DMS 273 (cell line): ENCODE data around the gene CRBN.

Source experiments
- DNase-seq: peaks from one replicate; lab custom pipeline; 2025; ENCODE audit not compliant: unreplicated experiment; lab: John Stamatoyannopoulos, UW

Gene CRBN

GRCh38 chr3:3172627-3173026 lies 6.9 kb downstream of the CRBN start:
- DNase-seq = no peak

DNA sequence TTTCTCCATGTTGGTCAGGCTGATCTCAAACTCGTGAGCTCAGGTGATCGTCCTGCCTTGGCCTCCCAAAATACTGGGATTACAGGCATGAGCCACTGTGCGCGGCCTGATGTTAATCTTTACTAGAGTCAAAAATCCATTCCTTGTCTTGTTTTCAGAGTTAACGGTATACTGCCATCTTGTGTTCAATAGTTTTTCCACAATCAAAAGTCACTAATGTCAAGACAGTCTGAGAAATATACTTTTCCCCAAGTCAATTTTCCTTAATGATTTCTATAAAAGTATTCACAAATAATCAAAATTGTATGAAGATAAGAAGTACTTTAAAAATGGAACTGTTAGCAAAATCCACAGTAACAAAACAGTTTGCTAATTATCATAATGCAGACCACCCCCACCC lies 8.5 kb downstream of the CRBN start:
- peak; percentile 17 for DNase-seq

- no peak for DNase-seq
Measured at GRCh38 chr3:3165650-3166049, 13.8 kb downstream of the CRBN start.

DNA sequence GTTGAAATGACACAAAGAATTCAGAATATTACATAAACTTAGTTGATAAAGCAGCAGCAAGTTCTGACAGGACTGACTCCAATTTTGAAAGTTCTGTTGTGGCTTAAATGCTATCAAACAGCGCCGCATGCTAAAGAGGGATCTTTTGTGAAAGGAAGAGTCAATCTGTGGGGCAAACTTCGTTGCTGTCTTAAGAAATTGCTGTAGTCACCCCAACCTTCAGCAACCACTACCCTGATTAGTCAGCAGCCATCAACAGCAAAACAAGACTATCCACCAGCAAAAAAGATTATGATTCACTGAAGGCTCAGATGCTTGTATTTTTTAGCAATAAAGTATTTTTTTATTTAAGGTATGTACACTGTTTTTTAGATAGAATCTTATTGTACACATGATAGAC lies 14.2 kb downstream of the CRBN start:
- no peak for DNase-seq

DNA sequence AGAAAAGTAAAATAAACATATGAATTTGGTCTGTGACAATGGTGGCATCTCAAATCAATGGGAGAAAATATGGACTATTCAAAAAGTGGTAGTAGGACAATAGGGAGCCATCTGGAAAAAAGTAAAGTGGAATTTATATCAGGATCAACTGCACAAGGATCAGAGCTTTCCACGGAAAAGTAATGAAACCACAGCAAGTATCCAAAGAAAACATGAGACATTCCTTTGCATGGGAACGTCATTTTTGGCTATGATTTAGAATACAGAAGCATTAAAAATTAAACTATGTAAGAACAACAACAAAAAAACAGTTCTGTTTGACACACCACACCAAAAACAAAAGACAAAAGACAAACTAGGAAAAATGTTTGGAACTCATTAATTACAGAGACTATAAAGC lies 18.7 kb downstream of the CRBN start:
- no peak for DNase-seq

DNA sequence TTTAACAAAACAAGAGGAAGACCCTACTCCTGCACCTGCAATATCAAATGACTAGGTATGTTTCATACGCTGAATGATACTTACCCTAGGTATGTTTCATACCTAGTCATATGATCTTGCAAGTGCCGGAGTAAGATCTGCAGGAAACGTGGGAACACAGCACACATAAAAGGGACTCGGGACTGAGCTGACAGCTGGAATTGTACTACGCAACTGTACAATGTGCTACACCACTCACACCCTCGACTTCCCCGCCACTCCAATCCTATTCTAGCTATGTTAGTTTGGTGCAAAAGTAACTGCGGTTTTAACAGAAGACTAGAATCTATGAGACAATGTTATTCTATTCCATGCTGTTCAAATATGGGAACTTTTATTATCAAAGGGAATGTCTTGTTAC lies 22.0 kb downstream of the CRBN start:
- no peak for DNase-seq

DNA sequence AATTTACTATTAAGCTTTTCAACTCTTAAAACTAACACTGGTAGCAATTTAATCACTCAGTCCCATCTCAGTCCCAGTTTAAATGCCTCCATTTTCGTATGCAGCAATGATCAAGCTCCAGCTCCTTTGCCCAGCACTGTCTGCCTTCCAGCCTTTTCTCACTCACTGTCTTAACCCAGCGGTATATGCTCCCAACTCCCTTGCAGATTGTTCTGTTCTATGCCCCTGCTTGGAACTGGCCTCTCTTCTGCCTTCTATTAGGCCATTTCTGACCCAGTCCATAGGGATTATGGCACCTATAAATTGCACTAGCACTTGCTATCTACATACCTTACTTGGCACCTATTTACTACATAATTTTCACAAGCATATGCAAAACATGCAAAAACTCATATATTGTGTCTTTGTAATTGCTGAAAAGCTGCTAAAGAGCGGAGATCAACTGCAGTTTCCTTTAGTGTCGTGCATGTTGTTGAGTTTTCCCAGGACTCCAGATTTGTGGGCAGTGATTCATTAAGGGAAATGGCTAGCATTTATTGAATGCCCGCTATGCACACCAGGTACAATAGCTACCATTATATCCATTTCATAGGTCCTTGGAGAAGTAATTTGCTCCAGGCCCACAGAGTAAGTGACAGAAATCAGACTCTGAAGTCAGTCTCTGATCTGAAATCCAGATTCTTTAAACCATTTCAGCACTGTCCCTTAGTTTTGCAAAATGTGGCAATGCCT lies 24.4 kb downstream of the CRBN start:
- DNase-seq = no peak

GRCh38 chr3:3151513-3151912 lies 28.0 kb downstream of the CRBN start:
- no peak for DNase-seq

DNA sequence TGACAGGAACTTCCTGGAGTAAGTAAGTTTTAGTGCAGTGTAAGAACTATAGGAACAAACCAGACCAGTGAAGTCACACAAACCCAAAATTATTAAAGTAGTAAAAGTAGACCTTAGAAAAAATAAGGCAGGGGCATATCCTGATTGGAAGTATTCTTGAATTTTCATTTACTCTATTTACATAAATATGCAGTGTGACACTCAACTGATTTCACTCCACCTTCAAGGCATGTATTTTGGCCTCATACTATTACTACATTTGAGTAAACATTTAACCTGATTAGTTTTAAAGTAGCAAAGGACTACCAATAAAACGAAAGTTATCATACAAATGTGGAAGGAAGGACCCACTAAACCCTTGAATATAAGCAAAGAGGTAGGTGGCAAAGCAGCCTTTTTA lies 29.9 kb downstream of the CRBN start:
- no peak for DNase-seq

GRCh38 chr3:3145831-3146230 lies 33.7 kb downstream of the CRBN start:
- DNase-seq = no peak

DNA sequence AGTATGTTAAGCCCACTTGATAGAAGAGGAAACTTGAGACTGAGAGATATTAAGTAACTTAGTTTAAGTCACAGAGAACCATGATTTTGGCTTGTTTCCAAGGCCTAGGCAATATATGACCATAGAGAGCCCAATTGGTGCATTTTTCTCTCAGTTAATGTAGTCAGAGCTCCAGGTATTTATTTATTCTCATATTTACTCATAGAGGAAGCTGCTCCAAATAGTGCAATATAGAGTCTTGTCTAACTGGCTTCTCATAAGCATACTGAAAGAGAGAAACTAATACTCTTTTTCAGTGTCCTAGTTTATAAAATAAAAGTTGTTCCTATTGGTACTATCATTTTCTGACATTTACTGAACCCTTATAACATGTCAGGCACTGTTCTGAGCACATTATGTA lies 37.6 kb downstream of the CRBN start:
- no peak for DNase-seq

GRCh38 chr3:3137526-3137925 lies 42.0 kb downstream of the CRBN start:
- DNase-seq = no peak

- no peak for DNase-seq
Measured at GRCh38 chr3:3134750-3135448, 44.6 kb downstream of the CRBN start.

DNA sequence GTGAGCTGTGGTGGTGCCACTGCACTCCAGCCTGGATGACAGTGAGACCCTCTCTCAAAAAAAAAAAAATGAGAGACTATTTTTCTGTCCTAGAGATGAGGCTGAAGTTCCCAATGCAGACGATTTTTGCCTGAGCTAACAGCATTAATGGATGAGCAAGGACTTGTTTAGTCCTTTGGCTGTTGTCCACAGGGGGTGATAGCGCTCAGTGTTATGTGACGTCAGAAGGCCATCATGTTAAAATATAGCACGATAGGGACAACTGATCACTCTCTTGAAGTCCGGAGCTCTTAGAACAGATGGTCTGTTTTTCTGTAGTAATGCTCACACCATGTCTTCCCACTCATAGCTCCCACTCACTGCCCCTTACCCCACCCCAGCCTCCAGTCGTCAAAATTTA lies 46.0 kb downstream of the CRBN start:
- DNase-seq = no peak

DNA sequence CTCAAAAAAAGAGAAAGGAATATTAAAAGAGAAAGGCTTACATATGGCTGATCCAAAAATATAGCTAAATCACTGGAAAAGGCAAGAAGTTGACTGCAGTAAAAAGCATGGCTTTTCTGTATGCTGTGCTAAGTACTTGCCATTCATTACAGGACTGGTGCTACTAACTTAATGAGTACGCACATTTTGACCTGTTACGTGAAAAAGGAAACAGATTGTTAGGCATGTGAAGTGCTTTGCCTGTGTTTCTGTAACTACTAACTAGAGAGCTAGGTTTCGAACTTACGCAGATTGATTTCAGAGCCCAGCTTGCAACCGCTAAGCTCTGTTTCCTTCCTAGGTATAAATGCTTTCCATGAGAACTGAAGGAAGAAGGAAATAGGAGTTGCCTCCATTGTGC lies 49.9 kb downstream of the CRBN start:
- DNase-seq = no peak

- peak; percentile 20 for DNase-seq
Measured at GRCh38 chr3:3127432-3128010, 52.0 kb downstream of the CRBN start.

DNA sequence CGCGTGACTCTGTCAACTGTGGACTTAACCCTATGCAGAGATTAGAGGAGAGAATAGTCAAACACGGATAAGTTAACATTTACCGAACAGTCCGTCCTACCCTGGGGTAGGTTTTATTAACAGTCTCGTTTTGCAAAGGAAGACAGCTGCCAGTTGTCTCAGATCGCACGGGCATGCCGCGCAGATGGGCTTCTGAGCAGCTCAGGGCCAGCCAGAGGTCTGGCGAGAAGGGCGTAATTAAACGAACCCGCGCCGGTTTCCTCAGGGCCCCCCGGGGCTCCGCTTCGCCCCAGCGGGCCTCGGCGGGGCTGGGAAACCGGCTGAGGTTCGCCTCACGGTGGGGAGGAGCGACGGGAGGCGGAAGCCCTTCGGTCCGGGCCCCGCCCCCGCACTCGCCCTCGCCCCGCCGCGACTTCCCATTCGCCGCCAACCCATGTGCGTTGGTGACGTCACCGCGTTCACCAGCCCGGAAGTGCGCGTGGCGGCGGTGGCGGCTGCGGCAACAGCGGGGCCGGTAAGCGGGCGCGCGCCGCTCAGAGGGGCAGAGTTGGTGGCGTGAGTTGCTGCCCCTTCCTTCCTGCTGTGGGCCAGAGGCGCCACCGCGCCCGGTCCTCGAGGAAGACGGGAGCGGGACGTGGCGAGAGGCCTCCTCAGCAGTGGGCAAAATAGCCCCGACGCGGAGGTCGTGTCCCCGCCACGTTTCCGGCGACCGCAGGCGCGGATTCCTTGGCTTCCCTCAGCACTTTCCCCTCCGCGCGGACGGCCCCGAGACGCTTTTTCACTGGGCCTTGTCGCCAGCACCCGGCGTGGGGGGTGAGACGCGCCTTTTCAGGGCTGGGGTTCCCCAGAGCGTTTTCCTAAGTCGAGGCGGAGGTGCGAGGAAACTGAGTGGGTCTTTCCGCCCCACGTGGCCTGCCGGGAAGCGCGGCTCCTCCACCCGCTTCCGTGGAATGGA lies 52.7 kb downstream of the CRBN start, which contains the start of gene TRNT1:
TSS of gene TRNT1 (plus strand) at position 464 of the 955 bp plus-strand sequence. CDS start 2,101 bp downstream, outside the sequence.
- DNase-seq = peak; percentile 96

- no peak for DNase-seq
Measured at GRCh38 chr3:3125977-3126376, 53.5 kb downstream of the CRBN start.

- no peak for DNase-seq
Measured at GRCh38 chr3:3119393-3119851, 60.1 kb downstream of the CRBN start.

DNA sequence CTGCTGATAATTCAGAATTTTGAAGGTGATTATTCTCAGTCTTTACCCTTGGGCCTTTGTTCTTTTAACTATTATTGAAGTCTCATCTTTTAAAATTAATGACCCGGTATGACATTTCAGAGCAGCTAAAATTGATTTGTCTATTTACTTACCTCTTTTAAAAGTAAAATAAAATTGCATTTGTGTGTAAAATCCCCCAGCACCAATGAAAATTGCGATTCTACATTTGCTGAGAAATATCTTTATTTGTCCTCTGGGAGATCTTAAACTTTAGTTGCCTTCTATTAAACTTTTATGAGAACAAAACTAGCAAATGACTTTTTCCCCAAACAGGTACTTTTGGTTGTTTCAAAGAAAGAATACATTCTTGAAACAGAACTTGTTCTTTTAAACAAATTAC lies 61.8 kb downstream of the CRBN start:
- no peak for DNase-seq
